HepG2 (cell line): ENCODE measurements around the gene CNP. TPM values are rescaled to one million over a fixed set of nuclear protein-coding genes. Genes with fewer than 3 reads are reported as not detected.
A peak's percentile ranks its signal among the peaks of the same experiment; 100 is the strongest.

ENCODE experiments used
- ATAC-seq: fragments of 200-7000 bp; cut with Tn5 transposase; 3 replicates; pipeline ENCODE4 v1.9.1; 2020; ENCODE audit warnings: mild to moderate bottlenecking, moderate library complexity
- BruUV-seq: library from RNA; stranded (reverse); fragments of 400-500 nt; replicated peaks from 2 replicates; lab custom pipeline; 2021; lab: Mats Ljungman, UMichigan
- CTCF ChIA-PET: fragments of 300-600 bp; formaldehyde crosslinking; extraction: SDS; loops from one replicate; lab custom pipeline; 2021; ENCODE audit warnings: low total read pairs, inconsistent platforms, low intra/inter-chr PET ratio; lab: Yijun Ruan, JAX
- POLR2A ChIA-PET: fragments of 350-600 bp; sonication (Branson Sonifier 250); formaldehyde crosslinking; loops from one replicate; lab custom pipeline; 2020; ENCODE audit warnings: antibody characterized with exemption, inconsistent platforms; lab: Yijun Ruan, JAX
- DNase-seq: peaks from one replicate; pipeline ENCODE4 v3.0.0-alpha.2; 2015; ENCODE audit warnings: low spot score
- FAIRE-seq: peaks from 3 replicates; lab custom pipeline; 2011; peaks lifted over from hg19 to GRCh38; lab: Jason Lieb, UNC
- H2AFZ ChIP-seq: one replicate; pipeline ENCODE4 v1.6.1; 2011; ENCODE audit warnings: low read length, inconsistent platforms
- H3K27ac ChIP-seq: fragments of 300-600 bp; 3 replicates; pipeline ENCODE4 v1.8.0; 2011; ENCODE audit warnings: mixed run types, mild to moderate bottlenecking, mixed read lengths, low read length, inconsistent platforms; ENCODE audit not compliant: insufficient read depth; ENCODE audit errors: extremely low read length
- H3K27me3 ChIP-seq, 2 experiments: fragments of 200-600 bp in 1 of 2; 2 replicates in 1 of 2; 3 replicates in 1 of 2; pipeline versions ENCODE4 v1.6.0 to v1.8.0; 2011; ENCODE audit warnings: low read length in 2 of 2, mild to moderate bottlenecking in 2 of 2, moderate library complexity in 2 of 2, inconsistent platforms in 1 of 2; ENCODE audit not compliant: insufficient read depth in 2 of 2, control insufficient read depth in 1 of 2
- H3K36me3 ChIP-seq, 2 experiments: fragments of 200-600 bp in 1 of 2; replicated peaks in 1 of 2; 2 replicates in 1 of 2; 3 replicates in 1 of 2; pipeline versions ENCODE4 v1.5.1 to v1.8.0; 2011; ENCODE audit warnings: low read length in 2 of 2, inconsistent platforms in 1 of 2; ENCODE audit not compliant: insufficient read depth in 2 of 2, control insufficient read depth in 1 of 2
- H3K4me1 ChIP-seq: 2 replicates; pipeline ENCODE4 v1.5.1; 2012; ENCODE audit warnings: low read length, inconsistent platforms; ENCODE audit not compliant: insufficient read depth
- H3K4me2 ChIP-seq: 2 replicates; pipeline ENCODE4 v1.6.0; 2011; ENCODE audit warnings: low read depth, low read length, inconsistent platforms
- H3K4me3 ChIP-seq, 3 experiments: fragments of 200-600 bp in 1 of 3; sonication (generic), shearing (Covaris generic) in 1 of 3; replicated peaks in 1 of 3; 2 replicates each; pipeline ENCODE4 v1.5.1; 2011 to 2016; ENCODE audit warnings: low read length in 3 of 3, inconsistent platforms in 2 of 3, low read depth in 2 of 3, mild to moderate bottlenecking in 2 of 3, control low read depth in 1 of 3, mixed read lengths in 1 of 3; ENCODE audit not compliant: insufficient read depth in 1 of 3
- H3K79me2 ChIP-seq: one replicate; pipeline ENCODE4 v1.6.1; 2011; ENCODE audit warnings: low read length, inconsistent platforms; ENCODE audit not compliant: insufficient read depth
- H3K9ac ChIP-seq: 2 replicates; pipeline ENCODE4 v1.6.0; 2011; ENCODE audit warnings: mild to moderate bottlenecking, low read depth, low read length, inconsistent platforms; ENCODE audit not compliant: insufficient read depth
- H3K9me3 ChIP-seq: 2 replicates; pipeline ENCODE4 v1.5.1; 2012; ENCODE audit warnings: mild to moderate bottlenecking, low read length
- H4K20me1 ChIP-seq: 2 replicates; pipeline ENCODE4 v1.6.0; 2011; ENCODE audit warnings: inconsistent platforms, mild to moderate bottlenecking, low read length, moderate library complexity; ENCODE audit not compliant: insufficient read depth
- GFI1 ChIP-seq: sonication (generic); formaldehyde crosslinking; IDR thresholded peaks from 2 replicates; pipeline ENCODE4 v1.5.0; 2020; ENCODE audit warnings: missing genetic modification reagents, mild to moderate bottlenecking, borderline replicate concordance
- HNRNPL ChIP-seq: fragments of 200-400 bp; formaldehyde crosslinking; IDR thresholded peaks from 2 replicates; pipeline ENCODE4 v1.6.1; 2017; ENCODE audit warnings: mild to moderate bottlenecking, low read depth, low read length
- HOXA5 ChIP-seq: sonication (generic); formaldehyde crosslinking; IDR thresholded peaks from 2 replicates; pipeline ENCODE4 v1.4.0; 2020; ENCODE audit warnings: missing genetic modification reagents
- MAFF ChIP-seq: IDR thresholded peaks from 2 replicates; pipeline ENCODE4 v1.6.1; 2011; ENCODE audit warnings: low read depth, low read length, improper control_type of control experiment
- MAFK ChIP-seq, 2 experiments: IDR thresholded peaks in 1 of 2; conservative IDR thresholded peaks in 1 of 2; 2 replicates each; pipeline ENCODE4 v1.6.1; 2011; ENCODE audit warnings: improper control_type of control experiment in 2 of 2, low read length in 2 of 2
- ZBTB21 ChIP-seq: sonication (generic); formaldehyde crosslinking; IDR thresholded peaks from 2 replicates; pipeline ENCODE4 v1.4.0; 2020; ENCODE audit warnings: missing genetic modification reagents
- ZMYM4 ChIP-seq: sonication (generic); formaldehyde crosslinking; IDR thresholded peaks from 2 replicates; pipeline ENCODE4 v1.8.1; 2023; ENCODE audit warnings: mild to moderate bottlenecking, missing genetic modification reagents
- ZNF136 ChIP-seq: sonication (generic); formaldehyde crosslinking; IDR thresholded peaks from 2 replicates; pipeline ENCODE4 v1.8.1; 2022; ENCODE audit warnings: low read depth, mild to moderate bottlenecking, moderate library complexity, missing genetic modification reagents
- ZNF274 ChIP-seq: sonication (generic); formaldehyde crosslinking; IDR thresholded peaks from 2 replicates; pipeline ENCODE4 v1.5.1; 2020; ENCODE audit warnings: mild to moderate bottlenecking, missing genetic modification reagents
- ZNF331 ChIP-seq: sonication (generic); formaldehyde crosslinking; IDR thresholded peaks from 2 replicates; pipeline ENCODE4 v1.4.0; 2020; ENCODE audit warnings: missing genetic modification reagents
- WGBS: methylation state at CpG from one replicate; pipeline ENCODE4 v1.1.6; 2017; ENCODE audit warnings: low lambda C conversion rate; 5-methylcytosine and 5-hydroxymethylcytosine counted together
- in situ Hi-C: cut with HindIII; loops from 2 replicates; pipeline ENCODE4 v1.10.0; 2017; ENCODE audit warnings: low pct_unique_long_range_greater_than_20kb; ENCODE audit not compliant: extremely low pct_ligation_motif_present
- intact Hi-C: fragments of 100-400 bp; cut with micrococcal nuclease; formaldehyde crosslinking; loops from one replicate; pipeline ENCODE4 v1.10.0; 2022; ENCODE audit not compliant: unreplicated experiment
- polyA plus RNA-seq, 8 experiments: library from polyadenylated mRNA; depleted of rRNA in 3 of 8; stranded (reverse) in 7 of 8; unstranded in 1 of 8; fragments of >200 nt; fragmentation: Illumina TruSeq in 4 of 8; extraction: Trizol in 4 of 8; gene quantifications; 2 replicates each; pipeline versions ENCODE4 v1.2.1 to v1.2.3, GENCODE V29; 2011 to 2016; ENCODE audit warnings: low read depth in 4 of 8, missing spikeins in 1 of 8, mixed read lengths in 1 of 8; ENCODE audit not compliant: insufficient read depth in 1 of 8
- total RNA-seq, 5 experiments: library from RNA; depleted of rRNA; stranded (reverse); fragments of >200 nt; fragmentation: Illumina TruSeq; extraction: Trizol; gene quantifications; 2 replicates each; pipeline ENCODE4 v1.2.3, GENCODE V29; 2016; ENCODE audit warnings: low read depth in 1 of 5
- TF ChIP-seq, protein P1 (sequence below): IDR thresholded peaks from 2 replicates; pipeline ENCODE4 v1.6.1; 2018; ENCODE audit warnings: missing genetic modification reagents
- TF ChIP-seq, protein P2 (sequence below): sonication (generic); formaldehyde crosslinking; IDR thresholded peaks from 2 replicates; pipeline ENCODE4 v1.4.0; 2020; ENCODE audit warnings: mild to moderate bottlenecking, missing genetic modification reagents

Gene CNP
- total and polyA plus RNA-seq, 2 of the 13 experiments (the other 11 are each of a cell fraction or from before 2014, with no cell fraction given) = 97.2 to 161 TPM

- WGBS = 47% methylated on average over 2 of the region's 2 CpGs
- Histone ChIP-seq H3K79me2 (peaks cover 30% of the 10 kb centered on the region), H3K4me1 (peaks cover 19% of the 10 kb centered on the region), H4K20me1 (peaks cover 6% of the 10 kb centered on the region), H3K27ac (no peak overlapping the region), H3K9me3 (no peaks in the 10 kb centered on the region), H2AFZ (no peak overlapping the region), H3K9ac (no peak overlapping the region), H3K4me2 (no peak overlapping the region), H3K4me3 (no peak overlapping the region), H3K36me3 (peaks cover 41 to 78% of the 10 kb centered on the region in 2 experiments)
- intact Hi-C loops = no loop called here
- ATAC-seq (no peak), DNase-seq (no peak), FAIRE-seq (no peak)
- in situ Hi-C loops = no loop called here
- CTCF ChIA-PET = no interaction called here
- BruUV-seq = no TSS peak
- TF ChIP-seq, protein P1, sequence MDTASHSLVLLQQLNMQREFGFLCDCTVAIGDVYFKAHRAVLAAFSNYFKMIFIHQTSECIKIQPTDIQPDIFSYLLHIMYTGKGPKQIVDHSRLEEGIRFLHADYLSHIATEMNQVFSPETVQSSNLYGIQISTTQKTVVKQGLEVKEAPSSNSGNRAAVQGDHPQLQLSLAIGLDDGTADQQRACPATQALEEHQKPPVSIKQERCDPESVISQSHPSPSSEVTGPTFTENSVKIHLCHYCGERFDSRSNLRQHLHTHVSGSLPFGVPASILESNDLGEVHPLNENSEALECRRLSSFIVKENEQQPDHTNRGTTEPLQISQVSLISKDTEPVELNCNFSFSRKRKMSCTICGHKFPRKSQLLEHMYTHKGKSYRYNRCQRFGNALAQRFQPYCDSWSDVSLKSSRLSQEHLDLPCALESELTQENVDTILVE (CRISPR knock-in tag) = no peak
- TF ChIP-seq ZNF331 (no peak), ZBTB21 (CRISPR knock-in tag) (no peak), ZNF136 (CRISPR knock-in tag) (no peak), GFI1 (CRISPR knock-in tag) (no peak), ZMYM4 (CRISPR knock-in tag) (no peak), MAFF (peak; percentile 95), HOXA5 (CRISPR knock-in tag) (no peak), MAFK (conservative IDR thresholded peaks at IDR 0.05 in 1 of 2, IDR thresholded peaks at IDR 0.05 in 1 of 2; ENCODE audit: low read length in 2 of 2) (peak; percentile 94 to 96), ZNF274 (CRISPR knock-in tag) (no peak), HNRNPL (no peak)
- TF ChIP-seq, protein P2, sequence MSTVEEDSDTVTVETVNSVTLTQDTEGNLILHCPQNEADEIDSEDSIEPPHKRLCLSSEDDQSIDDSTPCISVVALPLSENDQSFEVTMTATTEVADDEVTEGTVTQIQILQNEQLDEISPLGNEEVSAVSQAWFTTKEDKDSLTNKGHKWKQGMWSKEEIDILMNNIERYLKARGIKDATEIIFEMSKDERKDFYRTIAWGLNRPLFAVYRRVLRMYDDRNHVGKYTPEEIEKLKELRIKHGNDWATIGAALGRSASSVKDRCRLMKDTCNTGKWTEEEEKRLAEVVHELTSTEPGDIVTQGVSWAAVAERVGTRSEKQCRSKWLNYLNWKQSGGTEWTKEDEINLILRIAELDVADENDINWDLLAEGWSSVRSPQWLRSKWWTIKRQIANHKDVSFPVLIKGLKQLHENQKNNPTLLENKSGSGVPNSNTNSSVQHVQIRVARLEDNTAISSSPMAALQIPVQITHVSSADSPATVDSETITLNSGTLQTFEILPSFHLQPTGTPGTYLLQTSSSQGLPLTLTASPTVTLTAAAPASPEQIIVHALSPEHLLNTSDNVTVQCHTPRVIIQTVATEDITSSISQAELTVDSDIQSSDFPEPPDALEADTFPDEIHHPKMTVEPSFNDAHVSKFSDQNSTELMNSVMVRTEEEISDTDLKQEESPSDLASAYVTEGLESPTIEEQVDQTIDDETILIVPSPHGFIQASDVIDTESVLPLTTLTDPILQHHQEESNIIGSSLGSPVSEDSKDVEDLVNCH (CRISPR knock-in tag) = no peak
- TF ChIP-seq, all 625 proteins: peak for 2
- POLR2A ChIA-PET = interaction anchor here (2.0 to 2.2 kb wide), 3 partner anchors 9 to 21 kb away, joined by 7 to 8 read pairs (median 7); partner anchors contain the start of genes DNAJC7 and NKIRAS2
- no peaks in the 10 kb centered on the region for H3K27me3 ChIP-seq
Measured at GRCh38 chr17:41998497-41998896, 31.9 kb downstream of the CNP start.
